Naive thymus-derived CD4-positive, alpha-beta T cell (primary cell): ENCODE measurements around the gene FAM111A. TPM values are rescaled to one million over a fixed set of nuclear protein-coding genes. Genes with fewer than 3 reads are reported as not detected.
A peak's percentile ranks its signal among the peaks of the same experiment; 100 is the strongest.
"Not testable (repeated sequence)": the region's sequence is repeated elsewhere in the genome, so short reads cannot be mapped to it uniquely, and the experiment has no call there.

Source experiments
- ATAC-seq: fragments of 150-1000 bp; cut with Tn5 transposase; 2 replicates; pipeline ENCODE4 v1.10.0; 2021; ENCODE audit warnings: mild to moderate bottlenecking, moderate library complexity
- CTCF ChIA-PET: fragments of 350-600 bp; sonication (Branson Sonifier 250); formaldehyde crosslinking; loops from one replicate; lab custom pipeline; 2021; ENCODE audit warnings: antibody characterized with exemption; lab: Charles Lee
- POLR2A ChIA-PET: fragments of 350-600 bp; sonication (Branson Sonifier 250); formaldehyde crosslinking; loops from one replicate; lab custom pipeline; 2021; ENCODE audit warnings: antibody characterized with exemption, inconsistent platforms; lab: Charles Lee
- DNase-seq, 9 donors: peaks; one replicate each; pipeline versions ENCODE4 v3.0.0 to v3.0.0-alpha.2; 2020 to 2022; ENCODE audit warnings: mixed read lengths in 1 of 9
- H3K27ac ChIP-seq: one replicate; pipeline ENCODE4 v1.7.0; 2013; ENCODE audit warnings: mild to moderate bottlenecking, low read depth, low read length, moderate library complexity
- H3K27me3 ChIP-seq, 2 donors: one replicate each; pipeline ENCODE4 v1.7.0; 2013; ENCODE audit warnings: low read length in 2 of 2, mild to moderate bottlenecking in 2 of 2, moderate library complexity in 2 of 2; ENCODE audit not compliant: control insufficient read depth in 2 of 2, insufficient read depth in 2 of 2
- H3K36me3 ChIP-seq, 3 experiments: 1 replicate in 2 of 3; 2 replicates in 1 of 3; pipeline ENCODE4 v1.7.0; 2013; ENCODE audit warnings: low read length in 3 of 3, mild to moderate bottlenecking in 3 of 3, moderate library complexity in 1 of 3; ENCODE audit not compliant: insufficient read depth in 3 of 3, control insufficient read depth in 2 of 3
- H3K4me1 ChIP-seq, 2 donors: one replicate each; pipeline ENCODE4 v1.7.0; 2013; ENCODE audit warnings: low read length in 2 of 2, mild to moderate bottlenecking in 2 of 2, moderate library complexity in 1 of 2; ENCODE audit not compliant: control insufficient read depth in 2 of 2, insufficient read depth in 2 of 2
- H3K4me3 ChIP-seq: 2 replicates; pipeline ENCODE4 v1.7.0; 2013; ENCODE audit warnings: mild to moderate bottlenecking, low read length
- H3K9me3 ChIP-seq, 3 experiments: 1 replicate in 2 of 3; 2 replicates in 1 of 3; pipeline ENCODE4 v1.7.0; 2013; ENCODE audit warnings: low read length in 3 of 3; ENCODE audit not compliant: control insufficient read depth in 2 of 3
- H3K27ac Mint-ChIP-seq, 9 donors: one replicate each; pipeline ENCODE4 v1.8.0; 2020 to 2022; ENCODE audit warnings: mixed read lengths in 9 of 9, mild to moderate bottlenecking in 8 of 9, moderate library complexity in 5 of 9, inconsistent platforms in 2 of 9
- H3K27me3 Mint-ChIP-seq, 5 donors: one replicate each; pipeline ENCODE4 v1.8.0; 2021 to 2022; ENCODE audit warnings: mixed read lengths in 5 of 5, mild to moderate bottlenecking in 1 of 5
- H3K36me3 Mint-ChIP-seq, 5 donors: one replicate each; pipeline ENCODE4 v1.8.0; 2020 to 2022; ENCODE audit warnings: mixed read lengths in 5 of 5, mild to moderate bottlenecking in 3 of 5, inconsistent platforms in 1 of 5
- H3K4me1 Mint-ChIP-seq, 7 donors: one replicate each; pipeline ENCODE4 v1.8.0; 2020 to 2022; ENCODE audit warnings: mixed read lengths in 7 of 7, mild to moderate bottlenecking in 3 of 7, inconsistent platforms in 1 of 7
- H3K4me3 Mint-ChIP-seq, 10 donors: one replicate each; pipeline ENCODE4 v1.8.0; 2020 to 2022; ENCODE audit warnings: mild to moderate bottlenecking in 10 of 10, mixed read lengths in 10 of 10, moderate library complexity in 6 of 10, inconsistent platforms in 2 of 10
- H3K9me3 Mint-ChIP-seq, 11 donors: one replicate each; pipeline ENCODE4 v1.8.0; 2020 to 2022; ENCODE audit warnings: mixed read lengths in 11 of 11, mild to moderate bottlenecking in 4 of 11, inconsistent platforms in 1 of 11, moderate library complexity in 1 of 11
- intact Hi-C, 2 donors: fragments of 100-400 bp; cut with micrococcal nuclease; formaldehyde crosslinking; loops; one replicate each; pipeline ENCODE4 v1.15.1; 2023
- polyA plus RNA-seq, 2 donors: library from polyadenylated mRNA; unstranded; fragments of 300-500 nt; fragmentation: Illumina TruSeq; gene quantifications; one replicate each; pipeline ENCODE4 v1.2.3, GENCODE V29; 2021
- total RNA-seq, 6 experiments: library from RNA in 5 of 6; stranded (reverse) in 5 of 6; gene quantifications; 1 replicate in 5 of 6; 2 replicates in 1 of 6; pipeline ENCODE4 v1.2.3 and lab custom pipeline; 2021 to 2026

Gene FAM111A
- total RNA-seq: 100 to 1,000 TPM in 3 of 5 experiments, 10 to 100 TPM in 2; 73.1 to 138 (median 117) TPM
- polyA plus RNA-seq: 10 to 100 TPM; 23.0 to 32.0 TPM
- total RNA-seq (lab: John Stamatoyannopoulos, UW): 111 reads per million, percentile 86 among the genes with 10 or more reads in this experiment

DNA sequence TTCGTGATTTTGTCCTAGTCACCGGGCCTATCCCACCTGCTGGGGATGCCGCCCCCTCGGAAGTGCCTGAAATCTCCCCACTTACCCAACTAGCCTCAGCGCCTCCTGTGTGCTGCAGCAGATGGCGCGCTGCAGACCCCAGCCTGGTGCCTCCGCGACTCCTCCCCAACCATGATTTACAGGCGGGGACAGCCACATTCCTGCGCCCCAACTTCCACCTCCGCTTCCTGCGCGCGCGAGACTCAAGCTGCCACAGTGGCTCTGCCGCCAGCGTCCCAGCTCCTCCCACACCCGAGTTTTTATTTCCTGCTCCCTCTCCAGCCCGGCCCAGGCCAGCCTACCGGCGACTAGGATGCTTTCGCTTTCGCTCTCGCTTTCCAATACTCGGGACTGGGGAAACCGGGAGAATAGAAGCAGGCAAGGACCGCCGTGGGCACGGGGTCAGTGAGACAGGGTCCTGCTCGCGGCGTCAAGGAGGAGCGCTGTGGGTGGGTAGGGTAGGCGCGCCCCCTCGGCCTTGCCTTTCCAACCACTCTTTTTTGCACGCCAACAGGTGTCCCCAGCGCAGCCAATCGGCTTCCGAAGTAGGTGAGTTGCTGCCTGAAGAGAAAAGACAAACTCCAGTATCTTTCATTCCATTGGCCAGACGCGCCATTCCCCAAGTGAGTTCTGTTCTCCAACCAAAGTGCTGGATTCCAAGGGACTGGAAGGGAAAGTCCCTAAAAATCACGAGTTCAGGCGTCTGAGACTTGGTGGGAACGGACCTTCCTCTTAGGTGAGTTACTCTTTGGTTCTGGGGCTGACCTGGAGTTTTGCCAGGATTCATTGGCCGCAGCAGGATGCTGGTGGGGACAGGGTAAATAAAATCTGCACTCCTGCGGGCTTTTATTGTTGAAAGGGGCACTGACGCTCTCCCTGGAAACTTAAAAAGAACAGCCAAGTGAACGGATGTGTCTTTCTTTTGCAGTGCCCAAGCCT, at the start of gene FAM111A:
FAM111A (plus strand) TSS at position 327 of the 978 bp plus-strand sequence. CDS start 6,017 bp downstream, outside the sequence.
- peak; percentile 91 for ATAC-seq
- H3K27me3 Mint-ChIP-seq: no peaks in the 10 kb centered on the region
- H3K9me3 Mint-ChIP-seq: no peaks in the 10 kb centered on the region
- ChIA-PET POLR2A (interaction anchor here (0.6 to 2.0 kb wide), 6 partner anchors 8 to 567 kb away, joined by 3 to 10 read pairs (median 4); partner anchors contain the start of gene LPXN), CTCF (interaction anchor here (3.1 to 3.6 kb wide), 2 partner anchors 16 to 29 kb away, joined by 7 to 25 read pairs; partner anchors contain the start of gene DTX4)
- Histone ChIP-seq H3K9me3 (no peaks in the 10 kb centered on the region), H3K36me3 (peaks cover 0 to 8% (median 0%) of the 10 kb centered on the region in 3 experiments), H3K27me3 (no peaks in the 10 kb centered on the region), H3K4me3 (peak within 1 kb of the TSS; percentile 97), H3K27ac (peak within 1 kb of the TSS; percentile 81), H3K4me1 (peaks cover 19 to 24% of the 10 kb centered on the region in 2 donors)
- intact Hi-C loops: loop anchor here (1.0 to 10.0 kb wide), 19 partner anchors 15 to 1818 kb away; partner anchors contain the start of genes CLP1 (in 1 of the 2), MED19 (in 1 of the 2), MRPL16 (in 1 of the 2) and OSBP (in 1 of the 2)
- peak within 1 kb of the TSS; percentile 93 to 99 (median 97) for H3K27ac Mint-ChIP-seq
- peaks cover 4 to 22% (median 5%) of the 10 kb centered on the region in 5 donors for H3K36me3 Mint-ChIP-seq
- peaks cover 42 to 70% (median 53%) of the 10 kb centered on the region in 7 donors for H3K4me1 Mint-ChIP-seq
- peak within 1 kb of the TSS; percentile 95 to 100 (median 98) for H3K4me3 Mint-ChIP-seq
- DNase-seq: peak; percentile 68 to 91 (median 89)

DNA sequence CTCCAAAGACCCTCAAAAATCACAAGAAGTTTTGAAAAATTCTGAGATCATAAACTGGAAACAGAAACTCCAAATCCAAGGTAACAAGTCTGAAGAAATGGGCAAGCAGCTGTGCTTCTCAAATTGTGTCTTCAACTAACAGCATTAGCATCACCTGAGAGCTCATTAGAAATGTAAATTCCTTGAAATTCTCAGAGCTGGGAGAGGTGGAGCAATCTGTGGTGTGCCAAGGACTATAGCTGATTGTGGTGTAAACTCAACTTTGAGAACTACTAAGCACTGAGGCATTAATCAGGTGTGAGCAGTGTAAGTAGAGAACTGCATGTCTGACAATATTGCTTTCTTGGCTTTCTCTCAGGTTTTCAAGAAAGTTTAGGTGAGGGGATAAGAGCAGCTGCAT, 49.1 kb upstream of the FAM111A start:
- H3K27ac Mint-ChIP-seq, H3K4me3 ChIP-seq, H3K4me1 ChIP-seq, H3K27me3 ChIP-seq, H3K36me3 ChIP-seq, H3K9me3 ChIP-seq, intact Hi-C loops, H3K4me3 Mint-ChIP-seq, DNase-seq, POLR2A ChIA-PET, H3K4me1 Mint-ChIP-seq, ATAC-seq, H3K9me3 Mint-ChIP-seq, H3K36me3 Mint-ChIP-seq, H3K27ac ChIP-seq: not testable (repeated sequence)
- H3K27me3 Mint-ChIP-seq: peaks cover 9 to 38% (median 21%) of the 10 kb centered on the region in 5 donors
- CTCF ChIA-PET: interaction anchor here (1.5 kb wide), 1 partner anchor 65 kb away, joined by 7 read pairs; no protein-coding TSS in a partner anchor

DNA sequence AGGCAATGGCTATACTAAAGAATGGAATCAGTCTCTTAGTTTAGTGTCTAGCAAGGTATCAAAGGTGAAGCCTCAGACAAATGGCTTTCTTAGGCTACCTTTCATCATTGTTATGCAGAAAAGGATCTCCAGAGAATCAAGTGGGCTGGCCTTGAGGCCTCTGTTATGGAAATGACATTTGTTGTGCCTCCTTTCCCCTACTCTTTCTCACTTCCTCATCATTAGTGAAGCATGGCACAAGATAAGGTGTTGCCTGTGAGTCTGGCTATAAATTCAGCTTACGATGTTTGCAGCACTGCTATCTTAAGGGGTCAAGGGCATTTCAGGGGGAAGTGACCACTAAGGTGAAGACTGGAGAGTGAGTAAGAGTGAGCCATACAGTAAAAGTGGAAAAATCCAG, 47.4 kb upstream of the FAM111A start:
- H3K4me1 Mint-ChIP-seq, H3K27ac Mint-ChIP-seq, H3K27ac ChIP-seq, H3K36me3 Mint-ChIP-seq, H3K9me3 Mint-ChIP-seq, intact Hi-C loops, H3K4me3 ChIP-seq, H3K27me3 ChIP-seq, POLR2A ChIA-PET, DNase-seq, H3K36me3 ChIP-seq, ATAC-seq, H3K9me3 ChIP-seq, H3K4me1 ChIP-seq, H3K4me3 Mint-ChIP-seq: not testable (repeated sequence)
- H3K27me3 Mint-ChIP-seq: peaks cover 13 to 45% (median 31%) of the 10 kb centered on the region in 5 donors
- CTCF ChIA-PET: interaction anchor here (1.5 to 1.9 kb wide), 2 partner anchors 41 to 63 kb away, joined by 7 to 10 read pairs; no protein-coding TSS in a partner anchor

DNA sequence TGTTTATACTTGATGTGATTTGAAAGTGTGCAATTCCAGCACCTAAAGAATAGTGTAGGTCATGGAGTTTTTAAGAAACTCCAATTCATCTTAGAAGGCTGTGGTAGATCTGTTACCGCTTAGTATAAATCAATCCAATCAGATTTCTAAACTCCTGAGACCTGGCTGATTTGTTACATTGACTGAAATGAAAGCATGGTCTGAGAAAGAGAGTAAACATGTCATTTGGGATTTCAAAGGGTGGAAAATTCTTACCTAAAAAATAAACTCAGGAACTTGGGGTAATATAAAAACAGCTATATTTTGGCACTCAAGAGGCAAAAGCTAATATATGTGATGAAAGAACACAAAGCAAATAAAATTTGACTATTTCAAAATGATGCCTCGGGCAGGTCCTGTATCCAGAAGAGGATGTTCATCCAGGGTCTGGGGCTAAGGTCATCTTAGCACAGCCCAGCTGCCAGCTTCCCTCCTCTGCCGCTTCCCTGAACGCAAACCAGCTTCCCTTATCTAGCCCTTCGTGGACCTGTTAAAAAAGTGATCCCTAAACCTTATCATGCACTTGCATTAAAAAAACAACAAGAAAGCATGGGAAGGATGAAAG, 46.6 kb upstream of the FAM111A start:
- H3K4me1 ChIP-seq, H3K9me3 ChIP-seq, H3K27ac ChIP-seq, POLR2A ChIA-PET, H3K36me3 ChIP-seq, H3K4me3 Mint-ChIP-seq, DNase-seq, H3K36me3 Mint-ChIP-seq, H3K9me3 Mint-ChIP-seq, H3K27ac Mint-ChIP-seq, ATAC-seq, H3K4me1 Mint-ChIP-seq, H3K27me3 ChIP-seq, H3K4me3 ChIP-seq, intact Hi-C loops: not testable (repeated sequence)
- CTCF ChIA-PET: interaction anchor here (1.1 to 1.9 kb wide), 4 partner anchors 40 to 64 kb away, joined by 3 to 10 read pairs (median 6); no protein-coding TSS in a partner anchor
- H3K27me3 Mint-ChIP-seq: peaks cover 21 to 44% (median 35%) of the 10 kb centered on the region in 5 donors

DNA sequence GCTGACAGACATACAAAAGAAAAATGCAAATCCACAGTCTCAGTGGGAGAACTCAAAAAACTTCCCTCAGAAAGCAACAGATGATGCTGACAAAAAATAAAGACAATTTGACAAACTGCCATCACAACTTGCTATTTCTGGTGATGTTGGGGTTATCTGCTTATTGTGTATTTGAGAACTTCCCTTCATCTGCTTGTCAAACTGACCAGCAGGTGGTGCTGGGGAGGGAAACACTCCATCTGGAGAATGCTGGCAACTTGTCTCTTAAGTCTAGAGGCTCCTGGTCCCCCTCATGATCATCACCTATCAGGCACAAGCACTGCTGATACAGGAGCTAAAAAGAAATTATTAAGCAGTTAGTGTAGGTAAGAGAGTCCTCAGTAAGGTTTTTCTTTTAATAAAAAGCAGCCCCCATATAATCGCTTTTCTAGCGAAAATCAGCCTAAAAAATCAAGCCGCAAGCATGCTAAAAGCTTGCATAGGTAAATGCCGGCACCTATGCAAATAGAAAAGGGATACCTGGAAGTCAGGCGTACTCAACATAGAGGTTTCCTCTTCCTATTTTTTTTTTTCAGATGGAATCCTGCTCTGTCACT, 45.4 kb upstream of the FAM111A start:
- ChIA-PET POLR2A (interaction anchor here (0.6 kb wide), 1 partner anchor 76 kb away, joined by 3 read pairs; no protein-coding TSS in a partner anchor), CTCF (interaction anchor here (0.6 to 1.8 kb wide), 5 partner anchors 9 to 63 kb away, joined by 3 to 12 read pairs (median 6); no protein-coding TSS in a partner anchor)
- Mint-ChIP-seq H3K4me3 (no peak overlapping the region), H3K4me1 (peaks cover 0 to 11% (median 6%) of the 10 kb centered on the region in 7 donors), H3K27me3 (peaks cover 26 to 44% (median 34%) of the 10 kb centered on the region in 5 donors), H3K27ac (no peak overlapping the region), H3K9me3 (no peaks in the 10 kb centered on the region), H3K36me3 (no peaks in the 10 kb centered on the region)
- Histone ChIP-seq H3K27me3 (no peaks in the 10 kb centered on the region), H3K36me3 (no peaks in the 10 kb centered on the region), H3K27ac (no peak overlapping the region), H3K4me1 (no peaks in the 10 kb centered on the region), H3K4me3 (no peak overlapping the region), H3K9me3 (no peaks in the 10 kb centered on the region)
- intact Hi-C loops: loop anchor here (1.0 kb wide), 2 partner anchors 39 to 61 kb away; no protein-coding TSS in a partner anchor
- peak; percentile 31 to 66 (median 58) for DNase-seq
- peak; percentile 84 for ATAC-seq
